22Rv1 (cell line): ENCODE measurements around the gene PADI4.

ENCODE experiments used
- ZFX ChIP-seq: fragments of 450-650 bp; IDR thresholded peaks from 2 replicates; pipeline ENCODE4 v1.6.1; 2017; ENCODE audit warnings: antibody characterized with exemption, borderline replicate concordance
- TF ChIP-seq, protein P1 (sequence below): fragments of 450-650 bp; IDR thresholded peaks from 2 replicates; pipeline ENCODE4 v1.5.1; 2017; ENCODE audit warnings: mild to moderate bottlenecking

DNA sequence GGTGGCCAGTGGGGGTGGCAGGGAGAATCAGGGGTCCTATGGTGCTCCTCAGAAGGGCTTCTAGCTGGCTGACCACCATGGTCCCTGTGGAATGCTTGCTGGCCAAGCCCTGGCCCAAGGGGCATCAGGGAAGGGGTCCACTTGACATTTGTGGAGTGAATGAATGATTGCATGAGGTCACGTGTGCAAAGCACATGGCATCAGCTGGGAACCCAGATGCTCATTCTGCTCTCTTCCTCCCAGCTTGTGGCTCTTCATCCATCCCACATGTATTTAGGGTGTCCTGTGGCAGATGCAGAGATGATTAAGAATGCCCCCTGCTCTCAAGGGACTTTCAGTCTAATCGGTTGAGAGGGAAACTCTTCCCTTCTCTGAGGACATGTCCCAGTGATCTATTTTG, 27.1 kb upstream of the PADI4 start:
- TF ChIP-seq, protein P1, sequence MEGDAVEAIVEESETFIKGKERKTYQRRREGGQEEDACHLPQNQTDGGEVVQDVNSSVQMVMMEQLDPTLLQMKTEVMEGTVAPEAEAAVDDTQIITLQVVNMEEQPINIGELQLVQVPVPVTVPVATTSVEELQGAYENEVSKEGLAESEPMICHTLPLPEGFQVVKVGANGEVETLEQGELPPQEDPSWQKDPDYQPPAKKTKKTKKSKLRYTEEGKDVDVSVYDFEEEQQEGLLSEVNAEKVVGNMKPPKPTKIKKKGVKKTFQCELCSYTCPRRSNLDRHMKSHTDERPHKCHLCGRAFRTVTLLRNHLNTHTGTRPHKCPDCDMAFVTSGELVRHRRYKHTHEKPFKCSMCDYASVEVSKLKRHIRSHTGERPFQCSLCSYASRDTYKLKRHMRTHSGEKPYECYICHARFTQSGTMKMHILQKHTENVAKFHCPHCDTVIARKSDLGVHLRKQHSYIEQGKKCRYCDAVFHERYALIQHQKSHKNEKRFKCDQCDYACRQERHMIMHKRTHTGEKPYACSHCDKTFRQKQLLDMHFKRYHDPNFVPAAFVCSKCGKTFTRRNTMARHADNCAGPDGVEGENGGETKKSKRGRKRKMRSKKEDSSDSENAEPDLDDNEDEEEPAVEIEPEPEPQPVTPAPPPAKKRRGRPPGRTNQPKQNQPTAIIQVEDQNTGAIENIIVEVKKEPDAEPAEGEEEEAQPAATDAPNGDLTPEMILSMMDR: no peak
- no peak for TF ChIP-seq ZFX
